HepG2 (cell line): ENCODE results near the gene CHKA. TPM values are rescaled to one million over a fixed set of nuclear protein-coding genes. Genes with fewer than 3 reads are reported as not detected.

Source experiments
- AFF4 ChIP-seq: sonication (generic); formaldehyde crosslinking; IDR thresholded peaks from 2 replicates; pipeline ENCODE4 v1.4.0; 2020; ENCODE audit warnings: missing genetic modification reagents
- ARID3A ChIP-seq: IDR thresholded peaks from 2 replicates; pipeline ENCODE4 v1.6.1; 2012; ENCODE audit warnings: low read depth, low read length, improper control_type of control experiment
- GZF1 ChIP-seq: sonication (generic); formaldehyde crosslinking; IDR thresholded peaks from 2 replicates; pipeline ENCODE4 v1.5.1; 2020; ENCODE audit warnings: mild to moderate bottlenecking, missing genetic modification reagents
- HOXA7 ChIP-seq: sonication (generic); formaldehyde crosslinking; IDR thresholded peaks from 2 replicates; pipeline ENCODE4 v1.8.1; 2022; ENCODE audit warnings: mild to moderate bottlenecking, missing genetic modification reagents, moderate library complexity
- KLF12 ChIP-seq: sonication (generic); formaldehyde crosslinking; IDR thresholded peaks from 2 replicates; pipeline ENCODE4 v1.4.0; 2020; ENCODE audit warnings: missing genetic modification reagents, borderline replicate concordance
- KLF6 ChIP-seq: IDR thresholded peaks from 2 replicates; pipeline ENCODE4 v1.8.0; 2016; ENCODE audit warnings: missing biosample characterization, missing genetic modification reagents
- RBFOX2 ChIP-seq: fragments of 200-400 bp; formaldehyde crosslinking; IDR thresholded peaks from 2 replicates; pipeline ENCODE4 v1.6.1; 2017; ENCODE audit warnings: low read depth, mild to moderate bottlenecking, low read length
- RBM22 ChIP-seq: fragments of 200-400 bp; formaldehyde crosslinking; optimal IDR thresholded peaks from 2 replicates; pipeline ENCODE3; 2017; ENCODE audit warnings: mild to moderate bottlenecking, low read length, moderate library complexity
- REXO4 ChIP-seq: sonication (generic); formaldehyde crosslinking; IDR thresholded peaks from 2 replicates; pipeline ENCODE4 v1.8.0; 2022; ENCODE audit warnings: missing genetic modification reagents, mild to moderate bottlenecking, borderline replicate concordance
- RORA ChIP-seq: sonication (generic); formaldehyde crosslinking; IDR thresholded peaks from 2 replicates; pipeline ENCODE4 v1.5.0; 2020; ENCODE audit warnings: mild to moderate bottlenecking, missing genetic modification reagents, moderate library complexity
- SP4 ChIP-seq: sonication (generic); formaldehyde crosslinking; IDR thresholded peaks from 2 replicates; pipeline ENCODE4 v1.8.1; 2023; ENCODE audit warnings: mild to moderate bottlenecking, missing genetic modification reagents
- ZBTB49 ChIP-seq: sonication (generic); formaldehyde crosslinking; IDR thresholded peaks from 2 replicates; pipeline ENCODE4 v1.4.0; 2020; ENCODE audit warnings: missing genetic modification reagents, borderline replicate concordance
- ZNF441 ChIP-seq: sonication (generic); formaldehyde crosslinking; IDR thresholded peaks from 2 replicates; pipeline ENCODE4 v1.7.0; 2021; ENCODE audit warnings: missing genetic modification reagents, borderline replicate concordance
- ZNF512B ChIP-seq: sonication (generic); formaldehyde crosslinking; IDR thresholded peaks from 2 replicates; pipeline ENCODE4 v1.5.1; 2020; ENCODE audit warnings: missing genetic modification reagents, mild to moderate bottlenecking, borderline replicate concordance
- ZNF558 ChIP-seq: sonication (generic); formaldehyde crosslinking; IDR thresholded peaks from 2 replicates; pipeline ENCODE4 v1.9.0; 2022; ENCODE audit warnings: mild to moderate bottlenecking, missing genetic modification reagents, borderline replicate concordance
- ZNF572 ChIP-seq: sonication (generic); formaldehyde crosslinking; IDR thresholded peaks from 2 replicates; pipeline ENCODE4 v1.5.1; 2020; ENCODE audit warnings: mild to moderate bottlenecking, missing genetic modification reagents
- ZNF703 ChIP-seq: sonication (generic); formaldehyde crosslinking; IDR thresholded peaks from 2 replicates; pipeline ENCODE4 v1.5.1; 2020; ENCODE audit warnings: missing genetic modification reagents, mild to moderate bottlenecking, moderate library complexity, borderline replicate concordance
- polyA plus RNA-seq, 8 experiments: library from polyadenylated mRNA; depleted of rRNA in 3 of 8; stranded (reverse) in 7 of 8; unstranded in 1 of 8; fragments of >200 nt; fragmentation: Illumina TruSeq in 4 of 8; extraction: Trizol in 4 of 8; gene quantifications; 2 replicates each; pipeline versions ENCODE4 v1.2.1 to v1.2.3, GENCODE V29; 2011 to 2016; ENCODE audit warnings: low read depth in 4 of 8, missing spikeins in 1 of 8, mixed read lengths in 1 of 8; ENCODE audit not compliant: insufficient read depth in 1 of 8
- total RNA-seq, 5 experiments: library from RNA; depleted of rRNA; stranded (reverse); fragments of >200 nt; fragmentation: Illumina TruSeq; extraction: Trizol; gene quantifications; 2 replicates each; pipeline ENCODE4 v1.2.3, GENCODE V29; 2016; ENCODE audit warnings: low read depth in 1 of 5

CHKA gene
- total and polyA plus RNA-seq, 2 of the 13 experiments (the other 11 are each of a cell fraction or from before 2014, with no cell fraction given) = 71.6 to 92.7 TPM

GRCh38 chr11:68016904-68017817, 104.0 kb downstream of the CHKA start (continued):
- TF ChIP-seq ARID3A = no peak
- no peak; the same call in 1 of the 2 replicates for TF ChIP-seq SP4
- no peak for TF ChIP-seq ZBTB49
- no peak for TF ChIP-seq ZNF558 (CRISPR knock-in tag)
- no peak for TF ChIP-seq ZNF703 (CRISPR knock-in tag)
- TF ChIP-seq RORA (CRISPR knock-in tag) = no peak
- no peak for TF ChIP-seq HOXA7 (CRISPR knock-in tag)
- TF ChIP-seq ZNF572 (CRISPR knock-in tag) = peak; percentile 95
- peak; percentile 73 for TF ChIP-seq RBM22
- TF ChIP-seq ZNF512B (CRISPR knock-in tag) = no peak
- TF ChIP-seq ZNF441 = 0 out of 2 replicates have a peak, but pooled peaks have one; percentile 41
- no peak for TF ChIP-seq GZF1 (CRISPR knock-in tag)
- TF ChIP-seq REXO4 (CRISPR knock-in tag) = no peak
- TF ChIP-seq RBFOX2 = peak; percentile 75
- peak; percentile 55; the same call in 1 of the 2 replicates for TF ChIP-seq KLF12 (CRISPR knock-in tag)
- no peak for TF ChIP-seq AFF4 (CRISPR knock-in tag)
- no peak for TF ChIP-seq KLF6
